HepG2 (cell line): Measurements from ENCODE around the gene CCT7. TPM values are rescaled to one million over a fixed set of nuclear protein-coding genes. Genes with fewer than 3 reads are reported as not detected.
A peak's percentile ranks its signal among the peaks of the same experiment; 100 is the strongest.

Experiments
- GLI4 ChIP-seq: sonication (generic); formaldehyde crosslinking; IDR thresholded peaks from 2 replicates; pipeline ENCODE4 v1.5.1; 2020; ENCODE audit warnings: missing genetic modification reagents, mild to moderate bottlenecking, moderate library complexity, borderline replicate concordance
- HINFP ChIP-seq: sonication (generic); formaldehyde crosslinking; IDR thresholded peaks from 2 replicates; pipeline ENCODE4 v1.4.0; 2020; ENCODE audit warnings: low read depth, mild to moderate bottlenecking, missing genetic modification reagents
- HMGXB4 ChIP-seq, 2 experiments: sonication (generic) in 1 of 2; formaldehyde crosslinking in 1 of 2; IDR thresholded peaks; 2 replicates each; pipeline versions ENCODE4 v1.4.0 to v1.6.1; 2018 to 2020; ENCODE audit warnings: missing genetic modification reagents in 2 of 2, borderline replicate concordance in 1 of 2, low read depth in 1 of 2, mild to moderate bottlenecking in 1 of 2, missing biosample characterization in 1 of 2
- POLR2G ChIP-seq: fragments of 200-400 bp; formaldehyde crosslinking; IDR thresholded peaks from 2 replicates; pipeline ENCODE4 v1.6.1; 2018; ENCODE audit warnings: mild to moderate bottlenecking, low read depth, low read length, moderate library complexity
- REST ChIP-seq, 2 experiments: IDR thresholded peaks; 2 replicates each; pipeline ENCODE4 v1.6.1; 2011 to 2012; ENCODE audit warnings: low read length in 2 of 2, borderline replicate concordance in 1 of 2, low read depth in 1 of 2, mild to moderate bottlenecking in 1 of 2, moderate library complexity in 1 of 2
- SPEN ChIP-seq: sonication (generic); formaldehyde crosslinking; IDR thresholded peaks from 2 replicates; pipeline ENCODE4 v1.5.1; 2020; ENCODE audit warnings: low read depth, mild to moderate bottlenecking, missing genetic modification reagents
- THAP7 ChIP-seq: sonication (generic); formaldehyde crosslinking; IDR thresholded peaks from 2 replicates; pipeline ENCODE4 v1.8.1; 2023; ENCODE audit warnings: mild to moderate bottlenecking, missing genetic modification reagents
- ZNF281 ChIP-seq: sonication (generic); formaldehyde crosslinking; IDR thresholded peaks from 2 replicates; pipeline ENCODE4 v1.4.0; 2020; ENCODE audit warnings: missing genetic modification reagents, borderline replicate concordance
- ZNF512B ChIP-seq: sonication (generic); formaldehyde crosslinking; IDR thresholded peaks from 2 replicates; pipeline ENCODE4 v1.5.1; 2020; ENCODE audit warnings: missing genetic modification reagents, mild to moderate bottlenecking, borderline replicate concordance
- ZNF513 ChIP-seq: sonication (generic); formaldehyde crosslinking; conservative IDR thresholded peaks from 2 replicates; pipeline ENCODE4 v1.5.0; 2020; ENCODE audit warnings: missing genetic modification reagents
- polyA plus RNA-seq, 8 experiments: library from polyadenylated mRNA; depleted of rRNA in 3 of 8; stranded (reverse) in 7 of 8; unstranded in 1 of 8; fragments of >200 nt; fragmentation: Illumina TruSeq in 4 of 8; extraction: Trizol in 4 of 8; gene quantifications; 2 replicates each; pipeline versions ENCODE4 v1.2.1 to v1.2.3, GENCODE V29; 2011 to 2016; ENCODE audit warnings: low read depth in 4 of 8, missing spikeins in 1 of 8, mixed read lengths in 1 of 8; ENCODE audit not compliant: insufficient read depth in 1 of 8
- total RNA-seq, 5 experiments: library from RNA; depleted of rRNA; stranded (reverse); fragments of >200 nt; fragmentation: Illumina TruSeq; extraction: Trizol; gene quantifications; 2 replicates each; pipeline ENCODE4 v1.2.3, GENCODE V29; 2016; ENCODE audit warnings: low read depth in 1 of 5

CCT7 gene
- total and polyA plus RNA-seq, 2 of the 13 experiments (the other 11 are each of a cell fraction or from before 2014, with no cell fraction given): 347 to 517 TPM

- TF ChIP-seq REST (IDR thresholded peaks at IDR 0.05; ENCODE audit: borderline replicate concordance in 1 of 2, low read depth in 1 of 2, low read length in 2 of 2) (no peak), THAP7 (CRISPR knock-in tag) (no peak), HINFP (CRISPR knock-in tag) (peak; percentile 44; the same call in 1 of the 2 replicates), SPEN (CRISPR knock-in tag) (no peak), ZNF513 (CRISPR knock-in tag) (no peak), GLI4 (CRISPR knock-in tag) (no peak), ZNF281 (CRISPR knock-in tag) (no peak), ZNF512B (no peak), POLR2G (0 out of 2 replicates have a peak, but pooled peaks have one; percentile 57), HMGXB4 (CRISPR knock-in tag; IDR thresholded peaks at IDR 0.05; ENCODE audit: borderline replicate concordance in 1 of 2, low read depth in 1 of 2) (no peak)
Measured at GRCh38 chr2:73232403-73233153, 1.5 kb upstream of the CCT7 start (continued).
